Measurements from ENCODE around the gene SCN1A.

DNA sequence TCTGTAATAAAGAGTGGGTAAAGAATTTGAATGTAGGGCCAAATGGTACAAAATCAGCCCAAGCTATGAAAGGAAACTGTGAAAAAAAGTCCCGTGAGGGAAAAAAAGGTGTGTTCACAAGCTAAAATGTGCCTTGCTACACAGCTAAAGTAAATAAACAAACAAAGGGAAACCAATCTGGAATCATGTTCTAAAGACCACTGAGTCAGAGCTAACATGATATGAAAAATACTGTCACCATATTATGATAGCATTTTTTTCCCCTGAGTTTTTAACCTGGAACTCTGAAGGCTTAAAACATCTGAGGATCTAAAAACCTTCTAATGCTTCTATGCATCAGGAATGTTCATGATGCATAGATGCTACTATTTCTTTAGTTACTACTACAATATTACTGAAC is 58.8 kb downstream of the SCN1A start:
- TF ChIP-seq POLR2AphosphoS5 (IDR thresholded peaks at IDR 0.05; ENCODE audit: low read depth, low read length) (no peak), TAF1 (IDR thresholded peaks at IDR 0.05; ENCODE audit: low read depth, low read length) (no peak), POLR2A (IDR thresholded peaks at IDR 0.05; ENCODE audit: low read depth, low read length) (no peak)
